ENCODE results near the gene PTCSC3.

GRCh38 chr14:36161776-36162175 is 14.7 kb downstream of the PTCSC3 start:
- TF ChIP-seq CTCF (IDR thresholded peaks at IDR 0.05; ENCODE audit: low read depth, low read length, poor library complexity, severe bottlenecking) = no peak
- no peak for TF ChIP-seq EZH2phosphoT487 (IDR thresholded peaks at IDR 0.05; ENCODE audit: borderline replicate concordance, low read length)

Data from DOHH2 (cell line).